HG03565 (cell line): Measurements from ENCODE around the gene RNF115.

Experiments used
- ATAC-seq: cut with Tn5 transposase; IDR thresholded peaks from one replicate; pipeline ENCODE4 v1.9.1; 2021; ENCODE audit warnings: mild to moderate bottlenecking, moderate library complexity; ENCODE audit not compliant: unreplicated experiment

Gene RNF115

DNA sequence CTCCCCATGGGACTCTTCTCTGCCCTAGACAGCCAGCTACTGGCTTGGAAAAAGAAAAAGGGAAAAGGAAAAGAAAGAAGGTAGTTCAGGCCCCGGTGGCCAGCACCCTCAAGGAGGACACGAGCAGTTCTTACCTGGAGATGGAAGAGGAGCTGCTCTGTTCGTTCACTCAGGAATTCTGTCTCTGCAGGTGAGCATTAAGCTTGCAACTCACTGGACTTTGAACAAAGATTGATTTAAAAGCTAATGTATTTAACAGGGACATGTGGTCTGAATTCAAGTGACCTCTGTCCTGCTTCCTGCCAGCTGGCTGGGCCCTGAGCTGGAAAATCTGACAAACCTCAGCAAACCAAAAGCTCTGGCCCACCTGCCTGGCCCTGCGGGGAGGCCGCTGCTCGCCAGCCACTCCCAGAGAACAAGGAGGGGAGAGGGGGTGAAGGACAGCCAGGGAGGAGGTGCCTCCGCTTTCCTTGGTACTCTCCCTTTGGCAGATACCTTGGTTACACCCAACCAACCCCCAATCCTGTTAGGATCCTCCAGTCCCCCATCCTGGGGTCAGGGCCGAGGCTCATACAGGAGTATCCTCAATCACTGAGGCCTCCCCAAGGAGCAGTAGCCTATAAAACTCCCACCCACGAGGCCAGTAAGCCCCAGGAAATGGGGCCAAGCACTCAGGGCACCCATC is 116.6 kb downstream of the RNF115 start, which contains the start of gene PDZK1:
Gene PDZK1 (minus strand): TSS at position 186 of the 685 bp plus-strand sequence. CDS start 19,347 bp downstream, outside the sequence.
- ATAC-seq: no peak

DNA sequence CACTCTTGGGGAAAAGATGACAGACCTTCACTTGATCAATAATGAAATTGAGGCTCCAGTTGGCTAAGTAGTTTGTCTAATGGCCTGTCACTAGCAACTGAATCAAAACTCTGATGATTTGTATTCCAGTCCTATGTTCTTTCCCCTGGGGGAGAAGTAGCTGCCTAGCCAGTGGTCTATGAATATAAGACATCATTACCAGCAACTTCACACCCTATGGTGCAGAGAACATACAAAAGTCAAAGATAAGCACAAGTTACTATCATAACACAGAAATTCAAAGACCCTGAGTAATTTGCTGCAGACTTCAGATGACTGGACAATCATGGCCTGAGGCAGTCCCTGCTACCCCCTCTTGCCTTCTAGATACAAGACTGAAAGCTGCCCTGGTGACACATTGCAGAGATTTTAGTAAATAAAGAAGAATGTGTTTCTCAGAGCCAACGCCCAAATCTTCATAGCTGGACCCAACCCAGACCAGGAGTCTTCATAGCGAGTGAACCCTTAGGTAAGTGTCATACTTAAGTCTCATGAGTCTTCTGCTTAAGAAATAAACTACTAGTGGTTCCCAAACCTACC is 117.7 kb downstream of the RNF115 start:
- ATAC-seq: no peak

GRCh38 chr1:145705622-145706021 is 118.3 kb downstream of the RNF115 start:
- ATAC-seq: no peak

GRCh38 chr1:145702826-145703225 is 121.1 kb downstream of the RNF115 start:
- no peak for ATAC-seq

- no peak for ATAC-seq
These were observed 121.8 kb downstream of the RNF115 start for GRCh38 chr1:145702052-145702451.

- no peak for ATAC-seq
These were observed 122.5 kb downstream of the RNF115 start for GRCh38 chr1:145701306-145701862.

- ATAC-seq: no peak
These were observed 127.3 kb downstream of the RNF115 start for GRCh38 chr1:145696630-145696960.

DNA sequence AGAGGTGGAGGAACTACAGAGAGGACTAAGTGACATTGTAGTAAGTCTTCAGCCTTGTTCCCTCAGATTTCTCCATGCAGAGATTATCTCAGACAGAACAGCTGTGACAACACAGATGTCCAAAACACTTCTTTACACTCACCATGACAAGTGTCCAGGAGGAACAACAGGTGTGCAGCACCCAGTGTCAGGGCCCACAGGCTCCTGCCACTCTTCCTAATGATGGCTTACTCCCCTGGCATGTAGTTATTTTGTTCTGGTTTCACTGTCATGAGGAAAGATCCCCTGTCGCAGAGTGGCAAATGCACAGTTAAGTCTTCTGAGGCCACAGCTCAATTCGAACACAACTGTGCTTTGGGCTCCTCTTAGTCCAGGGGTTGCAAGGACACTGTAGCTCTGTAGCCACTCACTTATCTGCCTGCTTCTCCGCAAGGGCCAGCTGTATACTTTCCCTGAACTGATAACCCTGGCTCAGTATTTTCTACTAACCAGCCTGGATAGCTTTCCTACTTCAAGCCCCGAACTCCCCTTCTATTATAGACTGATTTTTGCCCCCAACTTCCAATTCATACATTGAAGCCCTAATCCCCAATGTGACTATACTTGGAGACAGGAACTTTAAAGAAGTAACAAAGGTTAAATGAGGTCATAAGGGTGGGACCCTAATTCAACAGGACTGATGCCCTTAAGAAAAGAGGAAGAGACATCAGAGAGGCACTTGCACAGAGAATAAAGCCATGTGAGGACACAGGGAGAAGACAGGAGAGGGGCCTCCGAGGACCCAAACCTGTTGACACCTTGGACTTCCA is 127.9 kb downstream of the RNF115 start:
- ATAC-seq: no peak

DNA sequence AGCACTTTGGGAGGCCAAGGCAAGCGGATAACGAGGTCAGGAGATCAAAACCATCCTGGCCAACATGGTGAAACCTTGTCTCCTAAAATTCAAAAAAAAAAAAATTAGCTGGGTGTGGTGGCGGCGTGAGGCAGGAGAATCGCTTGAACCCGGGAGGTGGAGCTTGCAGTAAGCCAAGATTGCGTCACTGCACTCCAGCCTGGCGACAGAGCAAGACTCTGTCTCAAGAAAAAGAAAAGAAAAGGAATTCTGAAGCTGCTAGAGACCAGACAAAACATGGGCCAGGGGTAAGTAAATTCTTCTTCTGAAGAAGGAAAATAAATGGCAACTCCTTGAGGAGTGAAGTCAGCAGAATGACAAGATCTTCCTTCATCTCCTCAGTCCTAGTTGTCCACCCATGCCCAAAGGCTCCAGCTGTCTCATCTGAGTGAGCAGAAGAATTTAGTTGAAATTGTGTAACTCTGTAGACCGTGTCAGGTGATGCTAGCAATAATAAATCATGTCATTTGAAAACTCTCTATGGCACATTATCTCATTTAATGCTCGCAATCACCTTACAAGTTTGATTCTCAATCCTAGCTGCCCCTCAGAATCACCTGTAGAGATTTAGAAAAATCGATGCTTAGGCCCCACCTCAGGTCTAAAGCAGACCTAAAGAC is 131.0 kb downstream of the RNF115 start:
- no peak for ATAC-seq

- ATAC-seq: peak; percentile 81
These were observed 133.0 kb downstream of the RNF115 start for GRCh38 chr1:145690587-145691558.

- ATAC-seq: no peak
These were observed 134.0 kb downstream of the RNF115 start for GRCh38 chr1:145689922-145690321.

GRCh38 chr1:145688924-145689323 is 135.0 kb downstream of the RNF115 start:
- ATAC-seq: no peak
